Putamen (tissue), 1 donor: ENCODE data around the gene CELF2.

Experiments used
- DNase-seq: peaks from one replicate; pipeline ENCODE4 v3.0.0-alpha.2; 2016; ENCODE audit warnings: low spot score

Gene CELF2

DNA sequence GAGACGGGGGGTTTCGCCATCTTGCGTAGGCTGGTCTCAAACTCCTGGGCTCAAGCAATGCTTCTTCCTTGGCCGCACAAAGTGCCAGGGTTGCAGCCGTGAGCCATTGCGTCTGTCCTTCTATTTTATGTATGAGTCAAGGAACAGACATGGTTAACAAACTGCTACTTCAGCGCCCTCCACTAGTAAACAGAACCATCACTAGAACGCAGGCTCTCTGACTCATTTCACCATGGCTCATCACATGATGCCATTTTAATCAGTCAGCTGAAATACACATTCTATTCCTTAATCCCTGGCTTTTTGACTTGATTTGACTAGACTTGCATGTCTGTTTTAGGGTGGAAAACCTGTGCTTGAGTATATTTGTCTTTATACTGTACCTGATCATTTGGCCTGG lies 41.3 kb downstream of the CELF2 start:
- DNase-seq = no peak

DNA sequence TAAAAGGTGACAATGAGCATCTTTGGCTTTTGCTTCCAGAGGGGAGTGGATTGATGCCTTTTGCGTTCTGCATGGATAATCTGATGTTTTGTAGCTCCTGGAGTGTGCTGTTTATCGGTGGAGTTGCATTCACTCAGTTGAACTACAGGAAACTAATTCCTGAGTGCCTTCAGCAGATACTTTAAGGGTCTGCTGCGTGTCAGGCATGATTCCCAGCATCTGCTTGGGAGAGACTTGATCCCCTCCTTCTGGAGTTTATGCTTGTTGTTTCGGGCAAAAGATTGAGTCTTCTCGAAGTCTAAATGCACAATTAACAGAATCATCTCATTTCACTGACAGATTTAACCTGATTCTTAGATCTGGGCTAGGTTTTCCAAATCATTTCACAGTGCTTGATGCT lies 46.2 kb downstream of the CELF2 start:
- DNase-seq = no peak

DNA sequence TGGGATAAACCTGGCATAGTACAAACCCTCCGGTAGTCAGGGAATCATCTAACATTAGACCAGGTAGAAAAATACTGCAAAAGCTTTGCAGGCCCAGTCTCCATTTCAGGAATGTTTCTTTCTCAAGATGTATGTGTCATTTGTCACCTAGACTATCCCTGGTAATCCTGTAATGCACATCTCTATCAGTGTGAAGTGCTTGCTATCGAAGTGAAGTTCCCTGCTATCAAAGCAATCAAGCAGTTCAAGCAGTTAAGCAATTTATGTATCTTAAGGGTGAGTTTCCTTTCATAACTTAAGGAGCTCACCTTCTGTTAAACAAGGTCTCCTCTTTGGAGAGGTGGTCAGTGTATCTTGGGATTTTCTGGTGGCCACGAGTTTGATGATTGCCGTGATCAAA lies 47.2 kb downstream of the CELF2 start:
- DNase-seq = no peak

DNA sequence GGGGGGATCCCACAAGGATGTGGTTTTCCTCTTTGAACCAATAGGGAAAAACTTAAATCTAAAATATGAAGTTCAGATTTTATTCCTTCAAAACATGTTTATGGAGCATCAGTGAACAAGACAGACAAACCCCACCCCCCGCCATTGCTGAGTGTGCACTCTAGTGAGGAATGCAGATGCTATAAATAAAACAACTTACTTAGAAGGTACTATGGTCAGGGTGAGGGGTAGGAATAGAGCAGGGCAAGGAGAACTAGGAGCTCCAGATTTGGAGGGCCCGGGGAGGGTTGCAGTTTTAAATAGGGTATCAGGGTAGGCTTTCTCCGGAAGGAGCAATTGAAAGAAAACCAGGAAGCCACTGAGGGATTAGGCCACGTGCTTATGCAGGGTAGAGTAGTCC lies 47.9 kb downstream of the CELF2 start:
- DNase-seq = no peak

DNA sequence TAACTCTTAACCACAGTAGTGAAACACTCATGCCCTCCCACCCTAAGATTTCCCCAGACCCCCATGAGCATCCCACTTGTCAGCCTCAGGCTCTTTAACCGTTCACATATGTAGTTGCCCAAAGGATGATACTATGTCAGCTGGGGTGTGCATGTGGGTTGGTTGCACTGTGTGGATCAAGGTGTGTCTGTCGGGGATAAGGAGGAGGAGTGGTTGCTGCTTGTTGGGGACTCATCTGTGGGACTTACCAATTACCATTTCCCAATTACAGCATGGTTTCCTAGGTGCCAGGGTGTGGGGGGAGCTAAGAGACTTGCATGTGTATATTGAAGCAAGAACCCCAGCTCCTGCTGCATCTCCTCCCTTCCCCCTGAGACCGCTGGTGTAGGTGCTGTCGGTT lies 48.8 kb downstream of the CELF2 start:
- no peak for DNase-seq

DNA sequence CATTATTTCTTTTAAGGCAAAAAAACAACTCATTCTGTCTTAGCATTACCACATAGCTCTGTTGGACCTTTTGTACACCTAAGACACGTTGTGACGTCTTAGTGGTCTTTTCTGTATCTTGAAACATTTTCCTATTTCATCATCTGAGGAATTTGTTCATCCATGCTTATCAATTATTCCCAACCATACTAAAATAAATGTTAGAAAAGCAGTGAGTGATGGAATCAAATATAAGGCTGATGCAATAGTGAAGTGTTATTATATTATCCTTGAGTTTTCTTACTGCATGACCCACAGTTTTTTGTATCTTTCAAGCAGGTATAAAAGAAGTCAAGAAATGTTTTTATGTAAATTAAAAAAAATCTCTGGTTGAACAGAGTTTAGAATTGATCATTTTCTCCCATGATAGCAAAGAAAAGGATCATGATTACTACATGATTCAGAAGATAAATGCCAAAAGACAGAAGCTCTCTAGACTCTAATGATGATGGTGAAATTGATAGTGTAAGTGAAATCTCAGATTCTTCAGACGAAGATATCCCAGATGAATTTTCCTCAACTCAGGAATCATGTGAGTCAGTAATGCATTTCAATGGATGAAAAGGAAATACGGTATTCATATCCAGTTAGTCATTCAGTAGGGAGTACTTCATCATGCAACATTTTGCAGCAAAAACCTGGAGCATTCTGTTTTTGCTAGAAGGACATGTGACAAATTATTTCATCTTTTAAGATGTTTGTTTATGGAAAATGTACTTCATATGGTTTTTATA lies 51.4 kb downstream of the CELF2 start:
- no peak for DNase-seq

DNA sequence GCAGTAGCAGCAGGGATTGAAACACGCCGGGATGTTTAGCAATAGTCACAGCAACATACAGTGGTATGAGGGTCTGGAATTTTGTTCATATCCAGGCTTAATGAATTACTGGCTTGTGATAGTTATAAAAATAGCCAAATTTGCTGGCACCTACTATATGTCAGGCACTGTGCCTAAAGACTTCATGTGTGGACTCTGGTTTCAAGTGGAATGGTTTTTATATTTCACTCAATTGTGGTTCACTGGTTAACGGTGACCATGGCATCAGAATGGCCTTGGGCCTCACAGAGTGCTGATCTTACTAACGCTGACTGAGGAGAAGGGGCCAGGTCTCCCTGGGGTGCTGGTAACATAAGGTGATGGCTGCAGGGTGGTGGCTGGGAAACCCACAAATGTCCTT lies 55.7 kb downstream of the CELF2 start:
- no peak for DNase-seq

DNA sequence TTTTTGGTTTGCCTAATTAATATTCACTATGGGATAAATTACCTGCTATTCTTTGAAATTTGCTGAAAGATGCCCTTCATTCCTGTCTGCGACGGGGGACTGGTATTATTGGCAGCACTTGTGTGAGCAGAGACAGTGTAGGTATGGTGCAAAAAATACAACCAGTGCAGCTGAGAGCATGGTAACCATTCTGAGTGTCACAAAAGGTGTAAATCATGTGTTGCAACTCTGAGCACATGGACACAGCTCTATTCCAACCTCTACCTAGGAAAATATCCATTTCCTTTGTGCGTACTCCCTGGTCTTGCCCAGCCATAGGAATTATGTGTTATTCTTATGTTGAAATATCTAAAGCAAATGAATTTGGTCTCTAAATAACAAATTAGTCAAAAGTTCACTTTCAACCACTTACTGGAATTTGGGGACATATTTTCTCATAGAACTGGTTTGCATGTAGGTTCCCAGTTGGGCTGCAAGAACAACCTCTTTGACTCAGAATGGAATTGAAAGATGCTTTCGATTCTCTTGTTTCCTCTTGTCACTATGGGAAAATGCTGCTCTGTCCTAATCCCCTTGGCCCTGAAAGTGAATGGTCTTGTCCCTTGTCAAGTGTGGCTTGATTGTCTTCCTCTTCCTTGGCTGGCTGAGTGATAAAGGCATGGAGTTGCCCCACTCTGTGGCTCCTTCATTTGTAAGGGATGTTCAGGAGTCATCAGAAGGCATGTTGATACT lies 57.0 kb downstream of the CELF2 start:
- no peak for DNase-seq

DNA sequence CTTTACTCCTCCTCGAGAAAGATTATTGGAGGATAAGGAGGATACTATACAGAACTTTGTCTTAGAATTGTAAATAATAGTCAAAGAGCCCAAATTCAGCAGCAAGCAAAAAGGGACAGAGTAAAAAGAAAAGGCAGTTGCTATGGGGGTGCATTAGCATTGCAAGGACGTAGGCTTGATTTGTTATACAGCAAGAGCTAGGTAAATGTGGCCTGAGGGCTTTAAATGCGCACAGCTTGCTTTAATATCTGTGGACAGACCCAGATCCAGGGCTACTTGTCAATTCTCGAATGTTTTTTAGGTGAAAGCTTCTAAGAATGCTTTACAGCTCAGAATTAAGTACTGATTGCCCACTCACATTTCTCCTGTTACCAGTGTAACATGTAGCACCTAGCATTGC lies 58.5 kb downstream of the CELF2 start:
- no peak for DNase-seq

DNA sequence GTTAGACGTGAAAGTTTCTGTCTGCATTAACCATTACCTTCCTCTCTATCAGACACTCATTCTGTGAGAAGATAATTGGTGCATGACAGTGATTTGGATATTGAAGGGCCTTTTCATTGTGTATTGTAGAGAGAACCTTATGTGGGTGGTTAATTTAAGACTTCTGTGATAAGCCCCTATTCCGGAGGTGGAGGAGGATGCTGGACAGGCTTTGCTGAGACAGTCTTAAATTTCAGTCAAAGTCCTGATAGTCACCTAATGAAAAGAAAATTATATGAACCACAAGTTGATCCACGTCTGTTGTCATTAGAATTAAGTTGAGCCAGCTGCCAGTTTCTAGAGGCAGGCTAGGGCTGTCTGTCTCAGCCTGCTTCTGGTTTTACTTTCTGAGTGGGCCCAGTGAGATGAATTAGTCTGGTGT lies 62.9 kb downstream of the CELF2 start:
- no peak for DNase-seq

DNA sequence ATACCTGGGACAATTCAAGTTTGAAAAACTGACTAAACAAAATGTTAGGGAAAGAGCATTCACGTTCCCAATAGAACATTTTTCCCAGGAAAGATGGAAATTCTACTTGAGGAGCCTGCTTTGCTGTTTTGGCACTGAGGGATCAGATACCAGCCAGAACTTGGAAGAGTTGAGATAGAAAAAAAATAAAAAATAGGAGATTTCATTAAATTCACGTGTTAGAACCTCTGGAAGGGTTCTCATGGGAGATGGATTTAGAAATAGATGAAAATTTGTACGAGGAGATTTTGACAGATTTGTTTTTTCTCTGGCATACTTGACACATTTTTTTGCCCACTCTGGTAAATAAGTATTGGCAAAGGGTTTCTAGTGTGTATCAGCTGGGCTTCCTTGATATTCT lies 63.7 kb downstream of the CELF2 start:
- DNase-seq = no peak

DNA sequence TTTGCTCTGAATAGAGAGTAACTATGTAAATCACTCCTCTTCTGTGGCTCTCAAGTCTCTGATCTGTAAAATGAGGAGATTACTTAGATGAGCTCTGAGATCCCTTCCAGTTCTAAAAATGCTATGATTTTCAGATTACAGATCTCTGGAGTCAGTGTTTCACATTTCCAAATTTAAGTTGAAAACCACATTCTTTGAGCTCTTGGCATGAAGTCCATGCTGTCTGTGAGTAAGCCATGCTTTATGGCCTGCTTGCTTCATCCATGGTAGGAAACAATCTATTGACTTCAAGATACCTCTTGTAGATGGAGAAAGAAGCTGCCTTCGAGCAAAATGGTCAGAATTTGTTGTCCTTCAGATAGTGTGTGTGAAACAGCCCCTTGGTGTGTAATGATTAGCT lies 64.9 kb downstream of the CELF2 start:
- DNase-seq = no peak

DNA sequence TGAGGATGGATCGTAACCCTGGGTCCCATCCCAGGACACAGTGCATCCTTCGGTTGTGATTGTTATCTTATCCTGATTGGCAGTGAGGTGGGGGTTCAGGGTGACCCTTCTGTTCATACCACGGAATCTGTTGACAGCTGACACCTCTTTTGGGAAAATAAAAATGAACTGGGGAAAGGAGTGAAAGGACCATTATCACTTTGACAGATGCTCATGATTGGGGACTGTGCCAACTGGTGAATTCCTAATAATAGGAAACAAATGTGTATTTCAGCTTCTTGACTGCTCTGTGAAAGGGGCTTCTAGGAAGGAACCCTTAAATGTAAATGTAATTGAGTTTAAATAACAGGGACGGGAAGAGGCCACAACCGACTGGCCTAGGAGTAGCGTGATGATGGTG lies 65.4 kb downstream of the CELF2 start:
- DNase-seq = no peak

DNA sequence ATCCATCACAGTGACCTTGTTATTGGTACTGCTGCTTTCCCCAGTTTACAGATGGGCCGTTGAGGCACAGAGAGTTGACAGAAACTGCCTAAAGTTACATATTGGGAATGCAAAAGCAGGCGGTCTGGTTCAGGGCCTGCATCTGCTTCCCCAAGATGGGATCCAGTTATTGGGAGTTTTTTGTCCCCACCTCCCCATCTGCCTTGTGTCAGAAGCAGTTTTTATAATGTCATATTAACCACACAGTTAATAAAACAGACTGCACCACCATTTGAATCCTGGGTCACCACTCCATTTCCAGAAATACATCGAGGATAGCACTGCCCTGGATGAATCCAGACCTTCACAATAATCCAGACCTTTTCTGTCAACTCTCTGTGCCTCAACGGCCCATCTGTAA lies 67.9 kb downstream of the CELF2 start:
- no peak for DNase-seq

DNA sequence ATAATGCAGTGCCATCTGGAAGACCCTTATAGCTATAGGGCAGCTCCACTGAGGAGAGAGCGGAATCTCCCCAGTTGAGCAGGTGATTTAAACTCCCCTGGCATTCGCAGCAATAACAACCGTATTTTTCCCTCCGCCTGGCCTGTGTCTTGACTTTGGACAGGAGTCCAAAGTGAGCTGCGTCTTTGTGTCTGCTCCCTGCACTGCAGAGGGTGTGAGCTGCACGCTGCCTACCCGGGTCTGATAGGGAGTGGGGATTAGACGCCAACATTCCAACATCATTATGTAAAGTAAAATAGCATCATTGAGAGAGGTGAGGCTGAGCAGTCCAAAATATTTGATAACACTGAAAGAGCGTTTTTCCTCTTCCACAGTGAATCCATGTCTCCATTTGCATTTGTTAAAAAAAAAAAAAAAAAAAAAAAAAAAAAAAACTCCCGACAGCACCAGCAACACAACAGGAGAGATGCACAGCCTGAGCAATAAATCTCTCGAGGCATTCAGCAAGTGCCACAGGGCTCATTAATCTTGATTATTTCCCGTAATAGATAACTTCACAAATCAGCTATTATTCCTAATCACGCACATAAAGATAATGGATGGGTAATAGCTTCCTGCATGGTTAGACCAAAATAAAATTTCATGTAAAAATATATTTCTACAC lies 68.6 kb downstream of the CELF2 start:
- no peak for DNase-seq

DNA sequence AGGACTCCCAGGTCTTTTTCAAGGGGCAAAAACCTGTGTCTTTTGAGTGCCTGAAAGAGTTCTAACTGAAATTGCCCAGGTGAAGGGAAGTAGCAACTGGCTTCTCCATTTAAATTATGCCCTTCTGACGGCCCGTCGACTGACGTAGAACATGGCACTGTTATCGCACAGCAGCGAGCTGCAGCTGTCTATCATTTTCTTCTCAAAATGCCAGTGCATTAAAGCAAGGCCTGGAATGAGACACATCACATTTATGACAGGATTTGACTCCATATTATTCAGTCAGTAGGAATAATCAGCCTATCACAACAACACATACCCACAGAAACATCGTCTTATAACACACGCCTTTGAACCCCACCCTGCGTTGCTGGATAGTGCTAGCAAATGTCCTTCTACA lies 69.7 kb downstream of the CELF2 start:
- DNase-seq = no peak

DNA sequence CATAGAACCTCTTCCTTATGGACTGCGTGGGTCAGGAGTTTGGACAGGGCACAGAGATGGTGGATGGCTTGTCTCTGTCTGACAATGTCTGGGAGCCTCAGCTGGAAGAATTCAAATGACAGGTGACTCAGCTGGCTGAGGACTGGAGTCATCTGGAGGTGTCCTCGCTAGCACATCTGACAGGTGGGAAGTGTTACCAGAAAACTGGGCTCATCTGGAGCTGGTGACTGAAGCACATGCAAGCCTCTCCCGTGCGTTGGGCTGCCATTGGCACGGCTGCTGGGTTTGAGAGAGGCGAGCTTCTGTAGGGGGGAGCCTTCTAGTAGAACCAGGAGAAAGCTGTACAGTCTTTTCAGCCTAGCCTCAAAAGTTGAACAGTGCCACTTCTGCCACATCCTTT lies 71.0 kb downstream of the CELF2 start:
- no peak for DNase-seq

DNA sequence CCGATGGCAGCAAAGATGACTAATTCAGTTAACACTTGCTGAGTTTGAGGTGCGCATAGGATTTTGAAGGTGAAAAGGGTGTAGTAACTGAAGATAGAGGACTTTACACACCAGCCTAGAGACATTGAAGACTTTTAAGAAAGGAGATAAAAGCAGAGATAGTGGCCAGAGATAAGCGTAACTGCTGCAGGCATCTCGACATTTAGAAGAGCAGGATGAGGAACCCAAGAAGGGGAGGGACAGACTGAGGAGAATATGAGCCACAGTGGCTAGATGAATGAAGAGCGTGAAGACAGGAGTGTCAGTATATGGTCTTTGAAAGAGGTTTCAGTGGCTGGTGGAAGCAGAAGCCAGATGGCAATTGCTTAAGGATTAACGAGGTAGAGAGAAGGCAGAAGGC lies 71.6 kb downstream of the CELF2 start:
- DNase-seq = no peak

DNA sequence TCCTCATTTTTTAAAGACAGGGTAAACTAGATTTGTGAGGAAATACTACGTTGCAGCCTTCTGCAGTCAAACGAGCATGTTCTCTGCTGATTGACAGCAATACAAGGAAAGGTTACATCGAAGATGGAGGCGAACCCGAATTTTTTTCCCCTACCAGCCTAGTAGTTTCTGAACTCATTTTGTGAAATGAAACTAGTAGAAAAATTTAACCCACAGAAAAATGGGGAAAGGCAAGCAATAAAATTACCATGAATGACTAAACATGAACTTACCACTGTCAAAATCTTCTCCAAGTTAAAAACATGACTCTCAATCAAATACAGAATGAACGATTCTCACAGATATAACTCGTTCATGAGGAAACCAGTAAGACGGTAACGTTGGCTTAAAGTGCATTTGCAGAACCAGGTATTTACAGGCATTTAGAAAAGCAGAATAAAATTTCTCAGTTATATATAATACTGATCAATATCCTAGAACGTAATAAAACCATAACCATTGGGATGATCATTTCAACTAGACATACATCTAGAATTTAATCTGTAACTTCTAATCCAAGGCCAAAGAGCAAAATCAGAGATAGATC lies 73.9 kb downstream of the CELF2 start:
- no peak for DNase-seq

DNA sequence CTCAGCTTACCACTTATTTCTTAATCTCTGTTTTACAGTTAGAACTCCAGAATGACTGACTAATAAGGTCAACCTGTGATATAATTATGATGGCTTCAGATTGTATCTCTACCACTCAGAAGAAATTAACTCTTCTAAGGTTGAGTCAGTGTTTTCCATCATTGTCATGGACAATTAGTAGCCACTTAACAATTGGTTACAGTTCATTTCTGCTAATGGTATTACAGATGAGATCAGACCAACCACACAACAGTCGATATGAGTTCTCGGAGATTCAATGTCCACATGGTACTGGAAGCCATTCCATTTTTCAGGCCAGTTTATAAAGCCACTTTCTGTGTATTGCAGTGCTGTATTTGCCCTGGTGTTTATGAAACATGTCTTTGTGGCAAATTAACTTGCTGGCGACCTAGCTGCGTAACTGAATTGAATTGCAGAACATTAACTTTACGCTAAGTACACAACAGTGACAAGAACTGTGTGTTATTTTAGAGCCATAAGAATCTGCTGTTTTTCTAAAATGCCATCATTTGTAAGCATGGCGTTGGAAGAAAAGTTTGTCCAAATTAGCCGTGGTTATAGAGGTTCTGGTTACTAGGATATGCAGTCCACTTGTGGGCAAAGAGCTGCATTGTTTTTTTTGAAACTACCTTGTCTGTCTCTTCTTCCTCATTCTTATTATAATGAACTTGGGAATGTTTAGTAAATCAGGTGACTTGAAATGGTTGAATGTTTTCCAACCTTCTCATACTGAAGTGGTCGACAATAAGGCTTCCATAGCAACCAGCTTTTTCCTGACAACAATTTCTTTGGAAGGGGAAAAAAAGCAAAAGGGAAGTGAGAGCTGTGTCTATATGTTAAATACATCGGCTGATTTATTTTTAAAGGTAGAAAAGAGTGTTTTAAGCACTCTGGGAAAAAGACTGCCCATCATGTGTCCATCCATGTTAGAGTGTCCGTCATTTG lies 76.4 kb downstream of the CELF2 start:
- DNase-seq = no peak

DNA sequence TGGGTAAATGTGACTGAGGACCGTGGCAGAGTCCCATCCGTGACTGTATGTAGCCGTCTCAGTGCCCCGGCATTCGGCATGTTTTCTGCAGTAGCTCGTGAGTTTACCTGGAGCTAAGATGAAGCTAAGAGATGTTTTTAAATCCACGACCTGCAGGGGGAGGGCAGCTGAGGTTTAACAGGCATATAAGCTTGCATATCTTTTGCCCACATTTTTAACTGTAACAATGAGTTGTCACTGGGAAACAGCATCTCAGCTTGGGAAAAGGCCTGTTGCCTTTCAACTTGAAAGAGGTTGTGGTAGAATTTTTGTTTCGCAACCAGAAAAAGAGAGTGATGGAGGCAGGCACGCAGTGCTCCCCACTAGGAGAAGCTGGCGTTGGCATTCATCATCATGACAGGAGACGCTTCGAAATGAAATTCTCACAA lies 77.7 kb downstream of the CELF2 start:
- no peak for DNase-seq

DNA sequence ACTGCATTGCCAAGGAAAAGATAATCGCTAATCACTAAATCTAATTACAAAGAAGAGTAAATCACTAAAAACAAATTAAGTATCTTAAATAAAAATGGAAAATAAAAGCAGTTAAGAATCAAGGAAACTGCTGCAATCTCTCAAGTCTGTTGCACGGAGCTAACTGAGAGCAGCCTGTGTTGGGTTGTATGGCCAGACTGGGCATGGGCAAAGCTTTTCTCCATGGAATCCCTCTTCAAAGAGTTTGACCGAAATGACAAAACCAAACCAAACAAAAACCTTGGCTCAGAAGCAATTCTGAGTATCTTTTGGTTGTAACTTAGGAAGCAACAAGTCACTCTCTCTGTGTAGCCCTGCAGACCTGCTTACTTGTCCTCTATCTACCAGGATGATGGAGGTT lies 78.8 kb downstream of the CELF2 start:
- no peak for DNase-seq
